HG03139 (cell line): Measurements from ENCODE around the gene LIN28A.

ENCODE experiments used
- ATAC-seq: cut with Tn5 transposase; IDR thresholded peaks from one replicate; pipeline ENCODE4 v1.9.1; 2021; ENCODE audit not compliant: unreplicated experiment

Gene LIN28A

DNA sequence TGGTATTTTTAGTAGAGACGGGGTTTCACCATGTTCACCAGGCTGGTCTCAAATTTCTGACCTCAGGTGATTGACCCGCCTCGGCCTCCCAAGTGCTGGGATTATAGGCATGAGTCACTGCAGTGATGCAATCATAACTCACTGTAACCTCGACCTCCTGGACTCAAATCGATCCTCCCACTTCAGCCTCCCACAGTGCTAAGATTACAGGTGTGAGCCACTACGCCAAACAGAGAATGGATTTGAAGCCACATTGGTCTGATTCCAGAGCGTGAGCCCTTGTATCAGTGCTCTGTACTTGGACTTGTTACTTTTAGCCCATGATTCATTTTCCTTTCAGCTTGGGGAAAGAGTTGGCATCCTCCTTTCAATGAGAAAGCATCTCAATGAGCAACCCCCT lies 23.2 kb upstream of the LIN28A start:
- no peak for ATAC-seq

DNA sequence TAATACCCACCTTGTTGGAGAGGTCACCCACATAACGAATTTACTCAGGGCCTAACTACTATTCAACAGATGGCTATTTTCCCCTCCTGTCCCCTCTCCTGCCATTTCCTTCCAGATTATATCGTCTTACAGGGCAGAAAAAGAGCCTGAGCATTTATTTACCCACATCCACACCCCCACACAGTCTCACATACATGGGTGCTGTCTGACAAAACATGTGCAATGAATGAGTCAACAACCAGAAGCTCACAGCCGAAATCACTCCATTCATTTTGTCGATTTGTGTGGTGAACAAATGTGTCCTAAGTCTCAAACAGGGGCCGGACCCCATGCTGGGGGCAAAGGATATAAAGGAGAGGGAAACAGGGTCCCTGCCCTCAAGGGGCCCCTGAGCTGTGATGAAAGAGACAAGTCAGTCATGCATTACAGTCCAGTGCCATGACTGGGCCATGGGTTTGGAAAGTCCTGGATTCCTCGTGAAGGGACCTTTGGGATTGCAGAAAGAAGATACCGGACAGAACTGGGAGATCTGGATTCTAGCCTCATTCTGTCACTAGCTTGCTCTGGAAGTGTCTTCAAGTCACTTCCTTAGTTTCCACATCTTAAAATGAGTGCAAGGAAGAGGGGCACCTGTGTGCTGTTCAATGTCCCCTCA lies 21.7 kb upstream of the LIN28A start:
- ATAC-seq: no peak

DNA sequence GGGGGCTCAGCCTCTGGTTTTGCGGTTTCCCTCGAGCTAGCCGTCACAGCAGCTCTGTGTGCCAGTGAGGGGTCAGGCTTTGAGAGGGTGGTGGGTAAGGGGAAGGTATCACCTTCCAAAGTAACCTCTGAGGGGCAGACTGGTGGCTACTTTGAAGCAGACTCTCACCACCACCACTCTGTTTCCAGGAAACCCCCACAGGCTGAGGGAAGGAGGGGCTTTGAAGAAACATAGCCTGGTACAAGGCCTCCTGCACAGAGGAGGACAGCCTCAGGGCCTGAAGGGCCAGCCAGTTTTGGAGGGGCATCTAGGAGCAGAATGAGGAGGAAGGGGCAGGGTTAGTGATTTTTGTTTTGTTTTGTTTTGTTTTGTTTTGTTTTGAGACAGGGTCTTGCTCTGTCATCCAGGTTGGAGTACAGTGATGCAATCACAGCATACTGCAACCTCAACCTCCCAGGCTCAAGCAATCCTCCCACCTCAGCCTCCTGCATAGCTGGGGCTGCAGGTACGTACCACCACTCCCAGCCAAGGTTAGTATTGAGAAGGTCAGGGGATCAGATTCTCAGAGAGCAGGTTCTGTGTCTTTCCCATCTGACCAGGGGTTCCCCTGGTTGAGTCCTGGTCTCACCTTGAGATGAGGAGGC lies 20.9 kb upstream of the LIN28A start:
- no peak for ATAC-seq

DNA sequence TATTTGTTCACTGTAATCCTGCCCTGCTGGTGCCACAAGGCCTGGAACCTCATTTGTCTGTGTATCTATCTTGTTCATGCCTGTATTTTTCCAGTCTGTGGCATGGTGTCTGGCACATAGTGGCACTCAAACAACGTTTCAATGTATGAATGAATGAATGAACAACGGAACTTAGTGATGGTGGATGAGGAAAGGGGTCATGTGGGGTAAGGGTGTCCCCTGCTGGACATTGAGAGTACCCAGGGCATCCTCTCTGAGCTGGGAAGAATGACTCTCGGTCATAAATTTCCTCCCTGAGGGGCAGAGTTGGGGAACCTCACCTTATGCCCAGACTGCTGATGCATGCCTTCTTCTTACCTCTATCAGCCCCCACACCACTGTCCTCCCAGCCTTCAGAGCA lies 19.2 kb upstream of the LIN28A start:
- ATAC-seq: no peak

DNA sequence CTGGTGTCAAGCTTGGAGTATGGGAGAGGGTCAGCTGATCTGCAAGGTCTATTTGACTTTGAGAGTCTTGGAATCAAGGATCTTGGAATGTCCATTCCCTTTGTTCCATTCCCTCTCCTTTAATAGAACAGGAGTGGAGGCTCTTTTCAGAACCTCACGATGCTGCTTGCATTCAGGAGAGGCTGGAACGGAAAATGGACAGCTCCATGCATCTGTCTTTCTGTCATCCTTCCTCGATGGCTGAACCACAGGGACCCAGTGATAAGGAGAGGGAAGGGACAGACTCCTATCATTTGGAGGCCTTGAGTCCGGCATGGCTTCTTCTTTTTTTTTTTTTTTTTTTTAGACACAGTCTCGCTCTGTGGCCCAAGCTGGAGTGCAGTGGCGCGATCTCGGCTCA lies 14.9 kb upstream of the LIN28A start:
- ATAC-seq: no peak

DNA sequence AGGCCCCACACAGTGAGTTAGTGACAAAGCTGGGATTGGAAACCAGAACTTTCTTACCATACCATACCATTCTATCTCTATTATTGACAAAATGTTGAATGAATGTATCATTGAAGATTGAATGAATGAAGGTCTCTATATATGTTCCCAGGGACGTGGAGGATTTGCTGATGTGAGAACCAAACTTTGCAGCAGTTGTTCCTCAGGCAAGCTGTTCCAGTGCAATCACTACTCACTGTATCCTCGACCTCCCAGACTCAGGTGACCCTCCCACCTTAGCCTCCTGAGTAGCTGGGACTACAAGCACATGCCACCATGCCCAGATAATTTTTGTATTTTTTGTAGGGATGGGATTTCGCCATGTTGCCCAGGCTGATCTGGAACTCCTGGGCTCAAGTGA lies 11.6 kb upstream of the LIN28A start:
- no peak for ATAC-seq

DNA sequence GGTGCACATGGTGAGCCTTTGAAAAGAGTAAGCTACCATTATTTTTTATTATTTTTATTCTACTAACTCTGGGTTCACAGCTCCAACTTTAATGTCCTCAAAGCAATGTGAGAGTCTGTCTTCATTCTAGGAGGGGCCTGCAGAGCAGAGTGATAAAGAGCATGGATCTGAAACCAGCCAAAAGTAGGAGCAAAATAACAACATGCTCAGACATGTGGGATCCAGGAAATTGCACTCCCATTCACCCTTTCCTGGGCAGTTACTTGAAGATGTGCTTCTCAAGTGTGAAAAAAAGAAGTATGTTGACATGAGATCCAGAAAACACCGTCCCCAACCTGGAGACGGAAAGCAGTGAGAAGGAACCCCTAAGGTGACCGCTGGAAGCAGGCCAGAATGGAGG lies 8.7 kb upstream of the LIN28A start:
- no peak for ATAC-seq

DNA sequence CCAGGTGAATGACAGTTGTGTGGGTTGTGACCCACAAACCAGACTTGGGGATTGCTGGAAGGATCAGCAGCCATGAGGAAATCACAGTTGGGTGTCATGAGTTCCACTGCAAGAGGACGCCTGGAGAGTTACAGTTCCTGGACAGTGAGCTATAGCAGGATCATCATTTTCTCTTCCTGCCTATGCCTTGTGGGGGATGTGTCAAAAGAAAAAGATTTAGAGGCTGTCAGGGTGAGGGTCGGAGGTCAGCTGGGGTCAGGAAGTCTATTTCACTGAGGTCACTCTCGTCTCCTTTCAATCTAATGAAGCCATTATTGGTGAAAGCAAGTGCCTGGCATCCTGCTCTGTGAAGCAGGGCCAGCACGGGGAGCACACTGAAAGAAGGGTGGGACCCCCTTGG lies 7.0 kb upstream of the LIN28A start:
- no peak for ATAC-seq

DNA sequence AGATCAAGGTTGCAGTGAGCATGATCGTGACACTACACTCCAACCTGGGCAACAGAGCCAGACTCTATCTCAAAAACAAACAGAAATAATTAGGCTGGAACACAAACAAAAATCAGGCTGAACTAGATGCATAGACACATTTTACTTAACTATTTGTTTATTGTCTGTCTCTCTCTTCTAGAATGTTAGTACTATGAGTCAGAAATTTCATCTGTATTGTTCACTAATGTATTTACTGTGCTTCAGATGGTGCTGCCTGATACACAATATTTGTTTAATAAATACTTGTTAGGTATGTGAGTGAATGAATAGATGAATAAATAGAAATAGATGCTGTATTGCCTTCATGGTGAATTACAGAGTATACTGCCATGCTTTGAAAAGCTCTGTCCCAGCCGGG lies 6.0 kb upstream of the LIN28A start:
- ATAC-seq: no peak

DNA sequence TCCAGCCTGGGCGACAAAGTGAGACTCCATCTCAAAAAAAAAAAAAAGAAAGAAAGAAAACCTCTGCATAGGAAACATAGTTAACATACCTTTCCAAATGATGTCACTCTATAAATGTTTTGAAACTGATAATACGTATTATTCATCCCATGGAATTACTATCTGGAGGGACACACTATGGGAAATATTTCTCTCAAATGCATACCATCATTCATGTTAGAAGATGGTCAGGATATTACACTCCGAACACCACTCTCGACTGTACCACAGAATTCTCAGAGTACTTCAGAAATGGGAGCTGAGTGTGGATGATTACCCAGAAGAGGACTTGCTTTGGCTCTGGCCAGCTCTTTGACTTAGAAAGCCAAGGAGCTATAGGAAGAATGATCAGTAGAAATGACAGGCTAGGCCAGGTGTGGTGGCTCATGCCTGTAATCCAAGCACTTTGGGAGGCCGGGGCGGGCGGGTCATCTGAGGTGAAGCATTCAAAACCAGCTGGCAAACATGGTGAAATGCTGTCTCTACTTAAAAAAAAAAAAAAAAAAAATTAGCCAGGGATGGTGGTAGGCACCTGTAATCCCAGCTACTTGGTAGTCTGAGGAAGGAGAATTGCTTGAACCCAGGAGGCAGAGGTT lies 5.2 kb upstream of the LIN28A start:
- no peak for ATAC-seq

DNA sequence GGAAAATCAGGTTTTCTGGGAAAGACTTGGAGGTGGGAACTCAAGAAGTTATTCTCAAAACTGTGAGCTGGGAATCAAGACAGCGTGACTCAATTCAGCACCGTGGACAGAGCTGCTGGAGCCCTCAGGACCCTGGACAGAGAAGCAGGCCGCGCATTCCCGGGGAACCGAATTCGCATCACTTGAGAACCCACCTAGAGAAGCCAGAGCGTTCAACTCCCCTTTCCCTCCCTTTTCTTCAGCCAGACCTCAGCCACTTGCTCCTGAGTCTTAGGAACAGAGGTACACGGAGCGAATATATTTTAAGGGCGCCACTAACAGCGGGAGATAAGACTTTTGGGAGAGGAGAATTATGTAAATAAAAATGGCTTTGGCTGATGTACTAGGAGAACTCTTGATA lies 2.0 kb upstream of the LIN28A start:
- ATAC-seq: no peak

DNA sequence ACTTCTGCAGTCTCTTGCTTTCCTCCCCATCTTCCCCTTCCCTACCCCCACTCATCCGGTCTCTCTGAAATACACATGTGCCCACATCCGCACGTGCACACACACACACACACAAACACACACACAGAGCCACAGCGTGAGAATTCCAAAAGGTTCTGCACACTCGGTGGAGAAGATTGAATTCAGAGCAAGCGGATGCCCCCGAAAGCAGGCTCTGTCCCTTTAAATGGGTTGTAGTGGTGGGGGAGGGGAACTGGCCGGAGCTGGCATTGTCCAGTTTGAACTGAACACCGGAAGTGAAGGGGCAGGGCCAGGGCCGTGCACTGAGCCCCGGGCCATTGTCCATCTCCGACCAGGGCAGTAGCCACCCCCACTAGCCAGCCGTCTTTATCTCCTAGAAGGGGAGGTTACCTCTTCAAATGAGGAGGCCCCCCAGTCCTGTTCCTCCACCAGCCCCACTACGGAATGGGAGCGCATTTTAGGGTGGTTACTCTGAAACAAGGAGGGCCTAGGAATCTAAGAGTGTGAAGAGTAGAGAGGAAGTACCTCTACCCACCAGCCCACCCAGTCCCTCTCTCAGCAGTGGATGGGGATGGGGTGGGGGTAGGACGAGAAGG lies 1.3 kb upstream of the LIN28A start:
- no peak for ATAC-seq

DNA sequence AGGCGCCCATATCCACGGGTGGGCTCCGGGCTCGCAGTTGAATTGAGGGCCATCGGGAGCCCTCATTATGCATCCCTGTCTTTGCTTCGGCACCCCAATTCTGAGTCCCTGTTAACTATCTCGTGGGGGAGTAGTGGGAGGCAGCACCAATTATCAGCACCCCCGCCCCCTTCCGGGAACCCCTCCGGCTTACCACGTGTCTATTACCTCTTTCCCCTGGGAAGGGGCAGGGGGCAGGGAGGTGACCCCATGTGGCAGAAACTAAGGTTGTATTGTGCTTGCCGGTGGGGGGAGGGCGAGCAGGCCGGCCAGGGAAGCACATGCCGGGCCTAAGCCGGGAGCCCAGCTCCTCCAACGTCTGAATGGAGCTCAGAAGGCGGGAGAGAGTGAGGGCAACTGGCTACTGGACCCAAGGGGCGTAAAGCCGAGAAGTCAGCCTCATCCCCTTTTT lies 1.0 kb downstream of the LIN28A start:
- no peak for ATAC-seq

DNA sequence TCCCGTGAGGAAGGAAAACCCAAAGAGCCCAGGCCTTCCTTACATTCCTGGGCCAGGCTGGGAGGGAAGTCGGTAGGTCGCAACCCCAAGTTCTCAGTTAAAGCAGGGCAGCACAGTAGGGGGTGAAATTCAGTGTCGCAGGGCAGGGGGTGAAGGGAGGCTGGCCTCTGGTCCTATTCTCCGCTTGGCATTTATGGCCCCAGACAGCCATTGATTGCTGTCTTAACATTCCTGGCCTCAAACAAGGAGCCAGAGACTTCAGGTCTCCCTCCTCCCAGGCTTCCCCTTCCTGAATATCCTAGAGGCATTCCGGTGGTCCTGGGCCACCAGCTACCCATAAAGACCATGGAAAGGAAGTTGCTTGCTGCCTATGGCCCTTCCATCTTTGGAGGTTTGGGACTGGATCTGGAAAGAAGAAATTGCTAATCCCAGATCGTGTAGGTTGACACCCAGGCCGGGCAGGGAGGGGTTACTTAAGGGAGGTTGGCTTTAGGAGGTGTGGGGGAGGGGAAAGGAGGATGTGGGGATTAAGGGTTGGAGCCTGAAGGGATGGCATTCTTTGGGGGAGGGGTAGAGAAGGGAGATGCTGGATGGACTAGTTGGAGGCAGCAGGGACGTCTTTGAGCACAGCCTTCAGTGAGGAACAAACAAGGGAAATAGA lies 1.7 kb downstream of the LIN28A start:
- ATAC-seq: no peak

DNA sequence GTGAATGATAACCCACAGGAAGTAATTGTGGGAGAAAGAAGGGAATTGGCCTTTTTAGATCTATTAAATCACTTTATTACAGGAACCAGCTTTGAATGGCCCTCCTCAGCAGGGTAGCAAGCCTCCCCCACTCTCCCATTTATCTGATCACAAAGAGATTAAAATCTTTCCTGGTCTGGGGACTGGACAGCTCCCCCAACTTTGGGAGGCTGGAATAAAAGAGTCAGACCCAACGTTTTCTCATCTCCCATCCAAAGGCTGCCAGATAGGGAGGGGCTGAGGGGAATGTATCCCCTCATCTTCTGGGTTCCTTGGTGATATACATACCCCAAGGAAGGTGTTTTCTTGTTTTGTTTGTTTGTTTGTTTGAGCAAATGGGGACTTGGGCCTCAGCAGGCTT lies 2.4 kb downstream of the LIN28A start:
- no peak for ATAC-seq

DNA sequence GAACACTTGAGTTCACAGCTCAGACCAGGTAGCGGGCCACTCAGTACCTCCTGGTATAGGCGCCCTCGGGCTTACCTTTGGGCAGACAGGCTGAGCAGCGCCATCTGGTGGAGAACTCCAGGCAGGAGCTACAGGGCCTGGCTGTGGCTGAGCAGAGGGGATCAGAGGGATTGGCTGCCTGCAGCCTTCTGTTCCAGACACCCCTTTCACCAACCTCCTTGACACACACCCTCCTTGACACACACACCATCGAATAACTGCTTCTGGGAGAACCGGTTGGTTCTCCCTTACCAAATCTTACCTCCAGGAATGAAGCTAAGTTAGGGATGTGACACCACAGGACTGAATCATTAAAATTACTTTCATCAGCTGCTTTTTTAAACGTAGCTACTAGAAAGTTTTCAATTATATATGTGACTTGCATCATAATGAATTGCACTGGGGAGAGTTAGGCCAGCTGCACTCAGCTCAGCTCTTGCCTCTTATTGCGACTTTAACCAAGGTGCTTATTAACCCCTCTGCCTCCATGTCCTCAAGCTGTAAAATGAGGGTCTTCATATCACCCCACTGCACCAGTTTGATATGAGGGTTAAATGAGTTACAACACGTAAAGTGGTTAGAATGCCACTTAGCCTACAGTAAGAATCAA lies 6.6 kb downstream of the LIN28A start:
- no peak for ATAC-seq

DNA sequence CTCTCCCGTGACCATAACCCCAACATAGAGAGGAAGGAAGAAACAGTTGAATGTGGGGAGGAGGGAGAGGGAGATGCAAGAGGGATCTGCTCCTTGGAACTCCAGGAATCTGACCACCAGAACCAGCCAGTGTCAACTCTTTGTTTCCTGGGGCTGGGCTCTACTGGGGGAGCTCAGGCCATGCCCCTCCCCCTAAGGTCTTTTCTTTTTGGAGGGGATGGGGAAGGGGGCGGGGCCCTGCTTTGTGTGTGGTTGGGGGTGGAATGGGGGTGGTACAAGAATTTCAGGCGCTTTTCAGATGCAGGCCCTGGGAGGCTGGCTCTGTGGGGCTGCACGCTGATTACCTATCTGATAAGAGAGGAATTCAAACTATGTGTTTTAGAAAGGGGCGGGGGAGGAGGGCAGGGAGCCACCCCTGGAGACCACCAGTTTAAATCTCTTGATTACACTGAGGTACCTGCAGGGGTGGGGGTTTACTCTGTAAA lies 8.3 kb downstream of the LIN28A start:
- ATAC-seq: no peak

DNA sequence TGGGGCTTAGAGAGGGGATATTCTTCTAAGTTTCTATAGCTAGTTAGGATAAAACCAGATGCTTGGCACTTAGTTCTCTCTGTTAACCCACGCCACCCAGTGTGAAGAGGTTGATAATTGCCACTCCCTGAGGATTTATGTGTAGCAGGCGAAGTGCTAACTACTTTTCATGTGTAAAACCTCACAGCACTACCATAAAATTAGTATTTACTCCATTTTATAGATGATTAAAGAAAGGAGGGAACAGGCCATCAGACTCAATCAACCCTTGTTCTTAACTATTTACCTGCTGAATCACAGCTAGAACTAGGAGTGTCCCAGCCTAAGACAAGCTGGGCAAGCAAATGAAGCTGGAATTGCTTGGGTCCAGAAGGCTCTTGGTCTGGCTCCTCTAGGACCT lies 8.9 kb downstream of the LIN28A start:
- no peak for ATAC-seq

DNA sequence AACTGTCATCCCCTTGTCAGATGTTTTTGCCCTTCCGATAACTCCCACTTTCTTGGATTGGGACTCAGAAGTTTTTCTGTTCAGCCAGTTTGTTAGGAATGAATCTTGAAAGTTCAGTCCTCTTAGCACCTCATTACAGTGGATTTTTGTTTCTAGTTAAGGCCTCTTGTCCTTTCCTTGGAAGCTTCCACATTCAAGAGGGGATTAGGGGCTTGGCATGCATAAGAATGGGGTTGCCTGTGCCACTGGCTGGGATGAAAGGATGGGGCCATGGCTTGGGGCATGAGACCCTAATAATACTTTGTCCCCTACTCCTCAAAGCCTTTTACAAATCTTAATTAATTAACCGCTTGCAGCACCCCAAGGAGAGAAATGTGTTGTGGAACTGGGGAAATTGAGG lies 19.1 kb downstream of the LIN28A start:
- ATAC-seq: no peak

DNA sequence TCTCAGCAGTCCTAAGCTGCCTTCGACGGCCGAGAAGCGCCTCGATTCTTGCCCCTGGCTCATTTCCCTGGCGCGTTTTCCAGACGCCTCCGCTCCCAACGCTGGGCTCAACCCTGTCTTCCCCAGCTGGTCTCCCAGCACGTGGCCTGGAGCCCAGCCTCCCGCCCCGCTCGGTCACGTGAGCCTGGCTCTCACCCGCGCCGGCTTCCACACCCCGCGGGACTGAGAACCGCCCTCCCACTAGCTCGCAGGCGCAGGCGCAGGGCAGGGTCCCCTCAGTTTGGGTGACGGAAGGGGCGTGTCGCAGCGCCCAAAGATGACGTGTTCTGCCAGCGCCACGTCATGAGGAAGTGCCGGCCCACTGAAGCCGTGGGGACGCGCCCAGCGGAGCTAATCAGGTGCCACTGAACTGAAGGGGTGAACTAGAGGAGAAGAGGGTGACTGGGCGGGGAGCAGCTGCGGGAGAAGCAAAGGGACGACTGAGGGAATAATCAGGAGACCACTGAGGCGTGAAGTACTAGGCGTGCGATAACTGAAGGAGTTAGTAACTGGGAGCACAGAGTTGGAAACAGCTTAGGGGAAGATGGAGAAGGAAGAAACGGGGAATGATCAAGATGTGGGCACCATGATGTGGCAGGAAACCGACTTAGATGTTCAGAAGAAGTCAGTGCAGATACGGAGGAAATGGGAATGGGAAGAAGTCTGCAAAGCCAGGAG lies 21.5 kb downstream of the LIN28A start, which contains the start of gene DHDDS:
DHDDS (plus strand) TSS at position 343 of the 717 bp plus-strand sequence. CDS start 625 bp downstream, outside the sequence.
- peak; percentile 92 for ATAC-seq
